GM19372 (cell line): ENCODE data around the gene EFHC1.

Experiments
- ATAC-seq: cut with Tn5 transposase; IDR thresholded peaks from one replicate; pipeline ENCODE4 v1.9.1; 2021; ENCODE audit warnings: mild to moderate bottlenecking, low read depth, moderate library complexity; ENCODE audit not compliant: unreplicated experiment

Gene EFHC1

GRCh38 chr6:52573295-52573694, 153.2 kb downstream of the EFHC1 start:
- ATAC-seq: no peak
